ENCODE data around the gene SLC23A1.

GRCh38 chr5:139394654-139395566, 11.8 kb upstream of the SLC23A1 start, which contains the start of gene PROB1:
- TF ChIP-seq, protein P1, sequence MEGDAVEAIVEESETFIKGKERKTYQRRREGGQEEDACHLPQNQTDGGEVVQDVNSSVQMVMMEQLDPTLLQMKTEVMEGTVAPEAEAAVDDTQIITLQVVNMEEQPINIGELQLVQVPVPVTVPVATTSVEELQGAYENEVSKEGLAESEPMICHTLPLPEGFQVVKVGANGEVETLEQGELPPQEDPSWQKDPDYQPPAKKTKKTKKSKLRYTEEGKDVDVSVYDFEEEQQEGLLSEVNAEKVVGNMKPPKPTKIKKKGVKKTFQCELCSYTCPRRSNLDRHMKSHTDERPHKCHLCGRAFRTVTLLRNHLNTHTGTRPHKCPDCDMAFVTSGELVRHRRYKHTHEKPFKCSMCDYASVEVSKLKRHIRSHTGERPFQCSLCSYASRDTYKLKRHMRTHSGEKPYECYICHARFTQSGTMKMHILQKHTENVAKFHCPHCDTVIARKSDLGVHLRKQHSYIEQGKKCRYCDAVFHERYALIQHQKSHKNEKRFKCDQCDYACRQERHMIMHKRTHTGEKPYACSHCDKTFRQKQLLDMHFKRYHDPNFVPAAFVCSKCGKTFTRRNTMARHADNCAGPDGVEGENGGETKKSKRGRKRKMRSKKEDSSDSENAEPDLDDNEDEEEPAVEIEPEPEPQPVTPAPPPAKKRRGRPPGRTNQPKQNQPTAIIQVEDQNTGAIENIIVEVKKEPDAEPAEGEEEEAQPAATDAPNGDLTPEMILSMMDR (IDR thresholded peaks at IDR 0.05; ENCODE audit: insufficient read depth, low read length): no peak
- no peak for TF ChIP-seq REST (IDR thresholded peaks at IDR 0.05; ENCODE audit: insufficient replicate concordance, low read depth)

All from HL-60 (cell line).